IMR-90 (cell line): ENCODE measurements around the gene CUL7.
A peak's percentile ranks its signal among the peaks of the same experiment; 100 is the strongest.

Source experiments
- BHLHE40 ChIP-seq: fragments of 150-350 bp; IDR thresholded peaks from 2 replicates; pipeline ENCODE4 v1.6.1; 2016; ENCODE audit warnings: mild to moderate bottlenecking, low read depth, low read length
- CEBPB ChIP-seq: IDR thresholded peaks from 2 replicates; pipeline ENCODE4 v1.6.1; 2012; ENCODE audit warnings: low read depth, low read length, improper control_type of control experiment
- CTCF ChIP-seq: conservative IDR thresholded peaks from 2 replicates; pipeline ENCODE4 v1.5.1; 2012; ENCODE audit warnings: mild to moderate bottlenecking, low read depth, low read length, improper control_type of control experiment
- FOS ChIP-seq: fragments of 150-350 bp; IDR thresholded peaks from 2 replicates; pipeline ENCODE4 v1.6.1; 2016; ENCODE audit warnings: low read depth, low read length
- MAFK ChIP-seq: IDR thresholded peaks from 2 replicates; pipeline ENCODE4 v1.6.1; 2012; ENCODE audit warnings: low read depth, low read length, improper control_type of control experiment
- MAZ ChIP-seq: IDR thresholded peaks from 2 replicates; pipeline ENCODE4 v1.6.1; 2012; ENCODE audit warnings: low read depth, mild to moderate bottlenecking, low read length, improper control_type of control experiment, moderate library complexity, borderline replicate concordance
- MXI1 ChIP-seq: IDR thresholded peaks from 2 replicates; pipeline ENCODE4 v1.6.1; 2012; ENCODE audit warnings: low read depth, mild to moderate bottlenecking, low read length, moderate library complexity, borderline replicate concordance
- POLR2A ChIP-seq: IDR thresholded peaks from 2 replicates; pipeline ENCODE4 v1.6.1; 2012; ENCODE audit warnings: mild to moderate bottlenecking, low read depth, low read length
- RAD21 ChIP-seq: IDR thresholded peaks from 2 replicates; pipeline ENCODE4 v1.6.1; 2012; ENCODE audit warnings: low read length, improper control_type of control experiment
- RCOR1 ChIP-seq: IDR thresholded peaks from 2 replicates; pipeline ENCODE4 v1.6.1; 2012; ENCODE audit warnings: mild to moderate bottlenecking, low read length, improper control_type of control experiment; ENCODE audit not compliant: insufficient replicate concordance
- RFX5 ChIP-seq: IDR thresholded peaks from 2 replicates; pipeline ENCODE4 v1.8.0; 2012; ENCODE audit warnings: low read depth, mild to moderate bottlenecking, low read length, moderate library complexity
- SMC3 ChIP-seq: fragments of 150-350 bp; IDR thresholded peaks from 2 replicates; pipeline ENCODE4 v1.6.1; 2016; ENCODE audit warnings: low read depth, mild to moderate bottlenecking, antibody characterized with exemption, low read length, moderate library complexity
- USF2 ChIP-seq: fragments of 150-350 bp; IDR thresholded peaks from 2 replicates; pipeline ENCODE4 v1.6.1; 2017; ENCODE audit warnings: mild to moderate bottlenecking, antibody characterized with exemption, low read length, low read depth
- TF ChIP-seq, protein P1 (sequence below): fragments of 150-350 bp; IDR thresholded peaks from 2 replicates; pipeline ENCODE4 v1.6.1; 2016; ENCODE audit warnings: low read depth, mild to moderate bottlenecking, low read length, moderate library complexity, borderline replicate concordance

DNA sequence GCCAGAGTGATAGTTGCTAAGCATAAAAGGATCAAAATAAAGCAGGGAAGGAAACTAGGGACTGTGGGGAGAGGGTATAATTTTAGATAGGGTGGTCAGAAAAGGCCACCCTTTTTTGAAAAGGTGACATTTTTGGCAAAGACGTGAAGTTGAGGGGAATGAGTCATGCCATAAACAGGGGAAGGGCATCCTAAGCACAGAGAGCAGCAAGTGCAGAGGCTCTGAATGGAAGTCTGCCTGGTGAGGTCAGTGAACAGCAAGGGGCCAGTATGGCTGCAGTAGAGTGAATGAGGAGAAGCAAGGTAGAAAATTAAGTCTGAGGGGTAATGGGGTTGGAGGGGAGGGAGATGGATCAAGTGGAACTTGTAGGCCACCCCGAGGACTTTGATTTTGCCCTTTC, 8.2 kb upstream of the CUL7 start:
- TF ChIP-seq BHLHE40, result no peak
- no peak for TF ChIP-seq MAZ
- 0 out of 2 replicates have a peak, but pooled peaks have one; percentile 1 for TF ChIP-seq CTCF
- no peak for TF ChIP-seq FOS
- no peak for TF ChIP-seq RAD21
- no peak for TF ChIP-seq POLR2A
- TF ChIP-seq CEBPB, result no peak
- no peak for TF ChIP-seq RFX5
- TF ChIP-seq USF2, result no peak
- no peak for TF ChIP-seq MXI1
- no peak for TF ChIP-seq RCOR1
- no peak for TF ChIP-seq SMC3
- no peak for TF ChIP-seq MAFK
- TF ChIP-seq, protein P1, sequence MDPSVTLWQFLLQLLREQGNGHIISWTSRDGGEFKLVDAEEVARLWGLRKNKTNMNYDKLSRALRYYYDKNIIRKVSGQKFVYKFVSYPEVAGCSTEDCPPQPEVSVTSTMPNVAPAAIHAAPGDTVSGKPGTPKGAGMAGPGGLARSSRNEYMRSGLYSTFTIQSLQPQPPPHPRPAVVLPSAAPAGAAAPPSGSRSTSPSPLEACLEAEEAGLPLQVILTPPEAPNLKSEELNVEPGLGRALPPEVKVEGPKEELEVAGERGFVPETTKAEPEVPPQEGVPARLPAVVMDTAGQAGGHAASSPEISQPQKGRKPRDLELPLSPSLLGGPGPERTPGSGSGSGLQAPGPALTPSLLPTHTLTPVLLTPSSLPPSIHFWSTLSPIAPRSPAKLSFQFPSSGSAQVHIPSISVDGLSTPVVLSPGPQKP, result no peak
